ENCODE results near the gene CSTB.

The CSTB gene

GRCh38 chr21:43739621-43740435 is 36.3 kb downstream of the CSTB start:
- no peak for DNase-seq (ENCODE audit: low read depth)
- no peak overlapping the region for H3K4me3 ChIP-seq (ENCODE audit: low read length)
- TF ChIP-seq, protein P1, sequence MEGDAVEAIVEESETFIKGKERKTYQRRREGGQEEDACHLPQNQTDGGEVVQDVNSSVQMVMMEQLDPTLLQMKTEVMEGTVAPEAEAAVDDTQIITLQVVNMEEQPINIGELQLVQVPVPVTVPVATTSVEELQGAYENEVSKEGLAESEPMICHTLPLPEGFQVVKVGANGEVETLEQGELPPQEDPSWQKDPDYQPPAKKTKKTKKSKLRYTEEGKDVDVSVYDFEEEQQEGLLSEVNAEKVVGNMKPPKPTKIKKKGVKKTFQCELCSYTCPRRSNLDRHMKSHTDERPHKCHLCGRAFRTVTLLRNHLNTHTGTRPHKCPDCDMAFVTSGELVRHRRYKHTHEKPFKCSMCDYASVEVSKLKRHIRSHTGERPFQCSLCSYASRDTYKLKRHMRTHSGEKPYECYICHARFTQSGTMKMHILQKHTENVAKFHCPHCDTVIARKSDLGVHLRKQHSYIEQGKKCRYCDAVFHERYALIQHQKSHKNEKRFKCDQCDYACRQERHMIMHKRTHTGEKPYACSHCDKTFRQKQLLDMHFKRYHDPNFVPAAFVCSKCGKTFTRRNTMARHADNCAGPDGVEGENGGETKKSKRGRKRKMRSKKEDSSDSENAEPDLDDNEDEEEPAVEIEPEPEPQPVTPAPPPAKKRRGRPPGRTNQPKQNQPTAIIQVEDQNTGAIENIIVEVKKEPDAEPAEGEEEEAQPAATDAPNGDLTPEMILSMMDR (conservative IDR thresholded peaks at IDR 0.05; ENCODE audit: low read depth, low read length): no peak

- H3K4me3 ChIP-seq (ENCODE audit: low read length): no peak overlapping the region
- DNase-seq (ENCODE audit: low read depth): no peak
- TF ChIP-seq, protein P1 (conservative IDR thresholded peaks at IDR 0.05; ENCODE audit: low read depth, low read length): no peak
These were observed 38.8 kb downstream of the CSTB start for GRCh38 chr21:43737158-43737950.

GRCh38 chr21:43736224-43736883 is 39.8 kb downstream of the CSTB start:
- DNase-seq (ENCODE audit: low read depth): no peak
- no peak overlapping the region for H3K4me3 ChIP-seq (ENCODE audit: low read length)
- TF ChIP-seq, protein P1 (conservative IDR thresholded peaks at IDR 0.05; ENCODE audit: low read depth, low read length): no peak

DNA sequence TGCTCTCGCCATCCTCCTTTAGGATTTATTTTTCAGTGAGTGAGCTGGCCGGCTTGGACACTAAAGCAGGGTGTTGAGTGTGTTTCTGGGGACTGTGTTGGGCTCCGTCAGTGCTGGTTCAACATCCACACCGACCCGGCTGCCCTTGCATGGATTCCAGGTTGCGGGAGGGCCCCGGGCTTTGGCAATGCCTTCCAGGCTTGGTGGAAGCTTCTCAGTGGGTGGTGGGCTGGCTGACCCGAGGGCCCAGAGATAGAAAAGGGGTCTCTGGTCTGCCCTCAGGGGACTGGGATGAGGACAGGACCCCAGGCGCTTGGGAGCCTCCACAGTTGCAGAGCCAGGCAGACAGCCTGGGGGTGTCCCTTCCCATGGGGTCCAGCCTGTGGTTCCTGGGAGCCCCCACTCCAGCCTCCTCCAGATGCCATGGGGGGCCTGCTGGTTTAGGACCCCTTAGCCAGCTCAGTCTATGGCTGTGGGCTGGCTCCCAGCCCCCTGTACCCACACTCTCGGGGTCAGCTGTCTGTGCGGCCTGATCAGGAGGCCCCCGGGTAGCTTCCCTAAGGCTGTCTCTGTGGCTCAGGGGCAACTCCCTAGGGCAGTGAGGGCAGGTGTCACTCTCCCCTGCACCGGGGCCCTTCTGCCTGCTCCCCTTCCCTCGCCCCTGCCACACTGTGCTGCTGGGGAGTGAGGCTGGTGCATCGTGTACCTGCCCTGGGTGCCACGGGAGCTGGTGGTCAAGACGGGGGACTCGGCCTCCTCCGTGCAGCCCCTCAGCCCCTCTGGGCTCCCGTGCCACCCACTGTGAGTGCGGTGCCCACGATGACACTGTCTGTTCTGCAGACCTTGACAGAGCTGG is 40.6 kb downstream of the CSTB start:
- H3K4me3 ChIP-seq (ENCODE audit: low read length): no peak overlapping the region
- TF ChIP-seq, protein P1 (conservative IDR thresholded peaks at IDR 0.05; ENCODE audit: low read depth, low read length): no peak
- no peak for DNase-seq (ENCODE audit: low read depth)

GRCh38 chr21:43734928-43735229 is 41.2 kb downstream of the CSTB start:
- TF ChIP-seq, protein P1 (conservative IDR thresholded peaks at IDR 0.05; ENCODE audit: low read depth, low read length): no peak
- DNase-seq (ENCODE audit: low read depth): no peak
- H3K4me3 ChIP-seq (ENCODE audit: low read length): no peak overlapping the region

GRCh38 chr21:43734131-43734927 is 41.8 kb downstream of the CSTB start:
- TF ChIP-seq, protein P1 (conservative IDR thresholded peaks at IDR 0.05; ENCODE audit: low read depth, low read length): no peak
- H3K4me3 ChIP-seq (ENCODE audit: low read length): no peak overlapping the region
- no peak for DNase-seq (ENCODE audit: low read depth)

All from retinal pigment epithelial cell (primary cell).